Activated CD4-positive, CD25-positive, alpha-beta regulatory T cell treated with anti-CD3 and anti-CD28 coated beads, Interleukin-2, amount 50 U/mL, for 24 hours (primary cell): ENCODE results near the gene TBX5.
"Not testable (repeated sequence)": the region's sequence is repeated elsewhere in the genome, so short reads cannot be mapped to it uniquely, and the experiment has no call there.

Experiments
- ATAC-seq, 2 donors: fragments of 150-1000 bp; cut with Tn5 transposase; one replicate each; pipeline ENCODE4 v1.10.0; 2021; ENCODE audit warnings: mild to moderate bottlenecking in 1 of 2, moderate library complexity in 1 of 2

Gene TBX5

GRCh38 chr12:114371250-114371649 lies 34.7 kb downstream of the TBX5 start:
- no peak for ATAC-seq

- ATAC-seq, result no peak
Observed at GRCh38 chr12:114368685-114369452, 37.1 kb downstream of the TBX5 start.

GRCh38 chr12:114361992-114362391 lies 44.0 kb downstream of the TBX5 start:
- ATAC-seq, result no peak

GRCh38 chr12:114361545-114361944 lies 44.4 kb downstream of the TBX5 start:
- ATAC-seq, result no peak

- ATAC-seq, result no peak
Observed at GRCh38 chr12:114360485-114360884, 45.5 kb downstream of the TBX5 start.

- ATAC-seq, result no peak
Observed at GRCh38 chr12:114355389-114356088, 50.4 kb downstream of the TBX5 start.

- not testable (repeated sequence) for ATAC-seq
Observed at GRCh38 chr12:114349239-114349638, 56.7 kb downstream of the TBX5 start.

GRCh38 chr12:114347861-114348260 lies 58.1 kb downstream of the TBX5 start:
- no peak for ATAC-seq

GRCh38 chr12:114344831-114345230 lies 61.1 kb downstream of the TBX5 start:
- ATAC-seq, result no peak

GRCh38 chr12:114344303-114344663 lies 61.7 kb downstream of the TBX5 start:
- ATAC-seq, result no peak

- no peak for ATAC-seq
Observed at GRCh38 chr12:114343585-114344302, 62.2 kb downstream of the TBX5 start.

GRCh38 chr12:114342656-114343055 lies 63.3 kb downstream of the TBX5 start:
- no peak for ATAC-seq

GRCh38 chr12:114341635-114342034 lies 64.3 kb downstream of the TBX5 start:
- no peak for ATAC-seq

- no peak for ATAC-seq
Observed at GRCh38 chr12:114340231-114340630, 65.7 kb downstream of the TBX5 start.

GRCh38 chr12:114339626-114340025 lies 66.3 kb downstream of the TBX5 start:
- ATAC-seq, result no peak

- ATAC-seq, result no peak
Observed at GRCh38 chr12:114335607-114336006, 70.3 kb downstream of the TBX5 start.

GRCh38 chr12:114334395-114334794 lies 71.5 kb downstream of the TBX5 start:
- ATAC-seq, result no peak

- ATAC-seq, result no peak
Observed at GRCh38 chr12:114328292-114328691, 77.7 kb downstream of the TBX5 start.

- ATAC-seq, result no peak
Observed at GRCh38 chr12:114327765-114328164, 78.2 kb downstream of the TBX5 start.

GRCh38 chr12:114321524-114321923 lies 84.4 kb downstream of the TBX5 start:
- no peak for ATAC-seq

GRCh38 chr12:114320968-114321367 lies 85.0 kb downstream of the TBX5 start:
- ATAC-seq, result no peak

- ATAC-seq, result no peak
Observed at GRCh38 chr12:114320101-114320500, 85.8 kb downstream of the TBX5 start.

GRCh38 chr12:114319422-114319821 lies 86.5 kb downstream of the TBX5 start:
- ATAC-seq, result no peak

- no peak for ATAC-seq
Observed at GRCh38 chr12:114318984-114319383, 87.0 kb downstream of the TBX5 start.
